Prostate gland (tissue), 2 donors: ENCODE measurements around the gene HOXD13.

Source experiments
- CTCF ChIP-seq, 4 experiments: fragments of 200-600 bp in 2 of 4; fragments of 450-650 bp in 2 of 4; sonication (generic) in 2 of 4; IDR thresholded peaks; 1 replicate in 3 of 4; 2 replicates in 1 of 4; pipeline ENCODE4 v1.5.1; 2016 to 2019; ENCODE audit warnings: antibody characterized with exemption in 4 of 4, mild to moderate bottlenecking in 2 of 4, moderate library complexity in 2 of 4
- POLR2A ChIP-seq: fragments of 450-650 bp; IDR thresholded peaks from one replicate; pipeline ENCODE4 v1.6.1; 2016; ENCODE audit warnings: antibody characterized with exemption, mild to moderate bottlenecking

- TF ChIP-seq CTCF (IDR thresholded peaks at IDR 0.05) (no peak), POLR2A (no peak)
Measured at GRCh38 chr2:176085120-176085788, 7.3 kb upstream of the HOXD13 start.
